C4-2B (cell line): ENCODE measurements around the gene GAB1.

Source experiments
- ZFX ChIP-seq: fragments of 450-650 bp; IDR thresholded peaks from 2 replicates; pipeline ENCODE4 v1.6.1; 2017
- TF ChIP-seq, protein P1 (sequence below): fragments of 450-650 bp; conservative IDR thresholded peaks from 2 replicates; pipeline ENCODE4 v1.5.1; 2017; ENCODE audit warnings: mild to moderate bottlenecking

DNA sequence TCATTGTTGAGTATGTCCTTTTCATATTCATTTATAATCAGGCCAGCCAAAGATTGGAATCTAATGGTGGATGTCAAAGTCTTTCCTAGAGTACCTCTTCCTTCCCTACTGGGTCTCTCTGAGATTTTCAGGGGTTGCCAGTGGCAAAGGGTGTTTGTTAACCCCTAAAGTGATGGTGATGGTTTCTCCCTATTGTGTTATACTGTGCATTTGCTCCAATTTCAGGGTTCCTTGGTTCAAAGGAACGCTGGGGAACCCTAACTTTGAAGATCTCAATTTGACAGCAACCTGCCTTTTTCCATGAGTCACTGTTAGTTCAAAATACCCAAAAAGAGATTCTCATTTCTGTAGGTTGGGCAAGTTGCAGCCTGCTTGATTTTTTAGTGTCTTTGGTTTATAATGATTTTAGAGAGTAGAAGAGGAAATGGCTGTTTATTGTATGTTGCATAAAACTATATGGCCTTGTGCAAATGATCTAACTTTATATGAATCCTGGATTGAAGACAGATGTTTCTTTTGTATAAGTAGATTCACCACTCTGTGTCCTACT, 23.0 kb downstream of the GAB1 start:
- TF ChIP-seq, protein P1, sequence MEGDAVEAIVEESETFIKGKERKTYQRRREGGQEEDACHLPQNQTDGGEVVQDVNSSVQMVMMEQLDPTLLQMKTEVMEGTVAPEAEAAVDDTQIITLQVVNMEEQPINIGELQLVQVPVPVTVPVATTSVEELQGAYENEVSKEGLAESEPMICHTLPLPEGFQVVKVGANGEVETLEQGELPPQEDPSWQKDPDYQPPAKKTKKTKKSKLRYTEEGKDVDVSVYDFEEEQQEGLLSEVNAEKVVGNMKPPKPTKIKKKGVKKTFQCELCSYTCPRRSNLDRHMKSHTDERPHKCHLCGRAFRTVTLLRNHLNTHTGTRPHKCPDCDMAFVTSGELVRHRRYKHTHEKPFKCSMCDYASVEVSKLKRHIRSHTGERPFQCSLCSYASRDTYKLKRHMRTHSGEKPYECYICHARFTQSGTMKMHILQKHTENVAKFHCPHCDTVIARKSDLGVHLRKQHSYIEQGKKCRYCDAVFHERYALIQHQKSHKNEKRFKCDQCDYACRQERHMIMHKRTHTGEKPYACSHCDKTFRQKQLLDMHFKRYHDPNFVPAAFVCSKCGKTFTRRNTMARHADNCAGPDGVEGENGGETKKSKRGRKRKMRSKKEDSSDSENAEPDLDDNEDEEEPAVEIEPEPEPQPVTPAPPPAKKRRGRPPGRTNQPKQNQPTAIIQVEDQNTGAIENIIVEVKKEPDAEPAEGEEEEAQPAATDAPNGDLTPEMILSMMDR = no peak
- TF ChIP-seq ZFX = no peak
